GM18511 (cell line): ENCODE data around the gene ABHD11.
A peak's percentile ranks its signal among the peaks of the same experiment; 100 is the strongest.
"Not testable (repeated sequence)": the region's sequence is repeated elsewhere in the genome, so short reads cannot be mapped to it uniquely, and the experiment has no call there.

Source experiments
- ATAC-seq: cut with Tn5 transposase; IDR thresholded peaks from one replicate; pipeline ENCODE4 v1.9.1; 2021; ENCODE audit warnings: mild to moderate bottlenecking, moderate library complexity; ENCODE audit not compliant: unreplicated experiment

ABHD11 gene

GRCh38 chr7:73746378-73746777, 7.8 kb upstream of the ABHD11 start:
- ATAC-seq: no peak

GRCh38 chr7:73742753-73743641, 4.4 kb upstream of the ABHD11 start:
- no peak for ATAC-seq

- ATAC-seq: no peak
Observed at GRCh38 chr7:73742338-73742752, 3.7 kb upstream of the ABHD11 start.

GRCh38 chr7:73741600-73741999, 3.0 kb upstream of the ABHD11 start:
- ATAC-seq: no peak

- no peak for ATAC-seq
Observed at GRCh38 chr7:73740771-73741170, 2.2 kb upstream of the ABHD11 start.

- no peak for ATAC-seq
Observed at GRCh38 chr7:73740212-73740611, 1.6 kb upstream of the ABHD11 start.

GRCh38 chr7:73739387-73739767, 775 bp upstream of the ABHD11 start:
- peak; percentile 6 for ATAC-seq

- ATAC-seq: peak; percentile 24
Observed at GRCh38 chr7:73738220-73738611, 386 bp downstream of the ABHD11 start.

DNA sequence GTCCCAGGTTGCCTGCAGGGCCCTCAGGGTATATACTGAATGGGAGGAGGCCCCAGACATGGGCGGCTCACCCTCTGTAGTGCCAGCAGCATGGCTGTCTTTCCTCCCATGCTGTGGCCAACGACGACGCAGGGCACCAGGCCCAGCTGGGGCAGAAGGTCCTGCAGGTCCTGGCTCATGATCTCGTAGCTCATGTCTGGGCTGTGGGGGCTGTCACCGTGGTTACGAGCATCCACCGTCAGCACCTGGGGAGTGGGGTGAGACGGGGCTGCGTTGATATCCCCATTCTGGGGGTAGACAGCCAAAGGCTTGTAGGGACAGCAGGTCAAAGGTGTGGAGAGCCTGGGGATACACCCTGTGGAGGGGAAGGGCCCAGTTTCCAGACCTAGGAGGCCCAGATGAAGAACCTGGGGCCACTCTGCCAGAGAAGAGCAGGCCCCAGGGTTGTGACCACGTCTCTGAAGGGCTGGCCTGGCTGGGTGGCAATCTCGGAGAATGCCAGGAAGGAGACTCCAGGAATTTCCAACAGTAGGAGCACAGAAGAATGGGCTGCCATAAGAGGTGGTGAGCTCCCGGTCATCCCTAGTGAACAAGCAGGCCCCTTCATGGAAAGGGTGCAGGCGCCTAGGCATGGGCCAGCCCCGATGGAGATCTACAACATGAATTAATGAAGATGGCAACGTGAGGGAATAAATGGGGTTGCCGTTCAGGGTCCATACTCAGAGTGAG, 947 bp downstream of the ABHD11 start:
- no peak for ATAC-seq

- no peak for ATAC-seq
Observed at GRCh38 chr7:73736885-73737284, 1.7 kb downstream of the ABHD11 start.

DNA sequence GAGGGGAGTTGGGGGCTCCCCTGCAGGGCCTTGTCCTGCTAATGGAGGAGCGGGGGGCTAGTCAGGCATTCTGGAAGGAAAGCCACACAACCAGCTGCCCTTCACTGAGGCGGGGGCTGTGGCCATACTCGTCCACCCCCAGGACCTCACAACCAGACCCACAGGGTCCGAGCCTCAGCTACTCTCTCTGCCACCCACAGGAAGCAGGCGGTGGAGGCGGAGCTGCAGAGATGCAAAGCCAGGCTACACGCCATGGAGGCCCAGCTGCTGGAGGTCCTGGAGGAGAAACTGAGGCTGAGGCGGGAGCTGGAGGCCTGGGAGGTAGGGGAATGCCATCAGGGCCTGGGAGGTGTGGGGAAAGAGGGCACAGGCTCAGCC, 3.1 kb downstream of the ABHD11 start:
- no peak for ATAC-seq

DNA sequence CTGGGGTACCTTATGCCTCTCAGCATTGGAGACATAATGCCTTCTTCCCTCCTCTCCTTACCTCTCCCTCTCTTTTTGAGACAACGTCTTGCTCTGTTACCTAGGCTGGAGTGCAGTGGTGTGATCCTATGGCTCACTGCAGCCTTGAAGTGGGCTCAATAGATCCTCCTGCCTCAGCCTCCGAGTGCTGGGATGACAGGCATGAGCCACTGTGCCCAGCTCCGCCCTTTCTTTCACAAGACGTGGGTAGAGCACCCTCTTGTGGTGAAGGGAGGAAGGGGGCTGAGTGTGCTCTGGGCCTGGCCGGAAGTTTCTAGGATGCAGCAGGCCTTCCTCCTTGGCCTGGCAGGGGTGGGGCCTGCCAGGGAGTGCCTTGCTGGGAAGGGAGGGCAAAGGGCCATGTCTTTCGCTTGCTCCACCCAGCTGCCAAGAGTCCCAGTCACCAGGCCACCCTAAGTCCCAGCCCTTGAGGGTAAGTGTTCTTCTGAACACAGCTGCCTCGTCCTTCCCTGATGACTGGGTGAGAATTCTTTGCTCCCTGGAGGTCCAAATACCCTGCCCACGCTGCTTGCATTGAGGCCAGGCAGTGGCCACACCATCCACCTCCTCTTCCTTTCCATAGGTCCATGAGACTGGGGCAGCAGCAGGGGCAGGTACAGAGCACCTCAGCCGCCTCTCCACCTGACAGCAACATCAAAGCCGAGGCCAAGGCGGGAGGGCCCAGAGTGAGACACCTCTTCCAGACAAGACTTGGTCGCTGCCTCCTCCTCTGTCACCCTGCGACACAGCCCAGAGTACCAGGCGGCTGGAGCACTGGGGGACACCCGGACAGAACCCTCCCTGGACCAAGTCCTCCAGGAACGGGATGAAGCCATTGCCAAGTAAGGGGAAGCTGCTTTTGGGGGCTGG, 3.7 kb downstream of the ABHD11 start:
- peak; percentile 53 for ATAC-seq

DNA sequence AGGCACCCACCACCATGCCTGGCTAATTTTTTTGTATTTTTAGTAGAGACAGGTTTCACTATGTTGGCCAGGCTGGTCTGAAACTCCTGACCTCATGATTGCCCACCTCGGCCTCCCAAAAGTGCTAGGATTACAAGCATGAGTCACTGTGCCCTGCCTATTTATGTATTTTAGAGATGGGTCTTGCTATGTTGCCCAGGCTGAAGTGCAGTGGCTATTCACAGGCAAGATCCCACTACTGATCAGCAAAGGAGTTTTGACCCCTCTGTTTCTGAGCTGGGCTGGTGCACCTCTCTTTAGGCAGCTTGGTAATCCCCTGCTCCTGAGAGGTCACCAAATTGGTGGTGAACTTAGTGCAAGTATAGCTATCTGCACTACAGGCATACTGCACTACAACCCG, 6.2 kb downstream of the ABHD11 start:
- no peak for ATAC-seq

DNA sequence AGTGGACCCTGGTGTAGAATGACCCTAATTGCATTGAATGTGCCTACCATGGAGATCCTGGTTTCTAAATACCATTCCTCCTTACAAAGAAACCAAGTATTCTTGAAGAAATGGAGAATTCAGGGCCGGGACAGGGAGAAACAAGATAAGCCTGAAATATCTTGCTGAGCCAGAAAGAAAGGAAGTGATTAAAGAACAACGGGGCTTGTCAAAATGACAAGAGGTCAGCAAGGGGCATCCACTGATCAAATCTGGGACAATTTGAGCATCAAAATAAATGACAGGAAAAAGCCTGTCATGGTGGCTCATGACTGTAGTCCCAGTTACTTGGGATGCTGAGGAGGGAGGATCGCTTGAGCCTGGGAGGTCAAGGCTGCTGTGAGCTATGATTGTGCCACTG, 8.1 kb downstream of the ABHD11 start:
- no peak for ATAC-seq

GRCh38 chr7:73728551-73728950, 10.1 kb downstream of the ABHD11 start:
- no peak for ATAC-seq

- no peak for ATAC-seq
Observed at GRCh38 chr7:73727952-73728351, 10.7 kb downstream of the ABHD11 start.

DNA sequence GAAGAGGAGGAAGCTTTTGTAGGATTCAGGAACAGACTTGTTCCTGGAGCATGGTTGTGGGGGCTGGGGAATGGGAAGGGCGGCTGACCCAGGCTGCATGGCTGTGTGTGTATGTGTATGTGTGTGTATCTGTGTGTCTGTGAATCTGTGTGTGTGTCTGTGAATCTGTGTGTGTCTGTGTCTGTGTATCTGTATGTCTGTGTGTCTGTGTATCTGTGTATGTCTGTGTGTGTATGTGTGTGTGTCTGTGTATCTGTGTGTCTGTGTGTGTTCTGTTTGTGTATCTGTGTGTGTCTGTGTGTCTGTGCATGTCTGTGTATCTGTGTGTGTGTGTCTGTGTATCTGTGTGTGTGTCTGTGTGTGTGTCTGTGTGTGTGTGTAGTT, 12.5 kb downstream of the ABHD11 start:
- peak; percentile 20 for ATAC-seq

DNA sequence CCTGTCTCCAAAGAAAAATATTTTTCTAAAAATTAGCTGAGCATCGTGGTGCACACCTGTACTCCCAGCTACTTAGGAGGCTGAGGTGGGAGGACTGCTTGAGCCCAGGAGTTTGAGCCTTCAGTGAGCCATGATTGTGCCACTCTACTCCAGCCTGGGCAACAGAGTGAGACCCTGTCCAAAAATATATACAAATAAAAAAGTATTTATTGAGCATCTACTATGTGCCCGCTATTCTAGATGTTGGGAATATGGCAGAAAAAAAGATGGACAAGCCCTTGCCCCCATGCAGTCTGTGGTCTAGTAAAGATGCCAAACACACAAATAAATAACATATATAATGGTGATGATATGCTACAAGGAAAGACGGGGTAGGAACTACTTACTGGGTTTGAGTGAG, 14.8 kb downstream of the ABHD11 start:
- no peak for ATAC-seq

DNA sequence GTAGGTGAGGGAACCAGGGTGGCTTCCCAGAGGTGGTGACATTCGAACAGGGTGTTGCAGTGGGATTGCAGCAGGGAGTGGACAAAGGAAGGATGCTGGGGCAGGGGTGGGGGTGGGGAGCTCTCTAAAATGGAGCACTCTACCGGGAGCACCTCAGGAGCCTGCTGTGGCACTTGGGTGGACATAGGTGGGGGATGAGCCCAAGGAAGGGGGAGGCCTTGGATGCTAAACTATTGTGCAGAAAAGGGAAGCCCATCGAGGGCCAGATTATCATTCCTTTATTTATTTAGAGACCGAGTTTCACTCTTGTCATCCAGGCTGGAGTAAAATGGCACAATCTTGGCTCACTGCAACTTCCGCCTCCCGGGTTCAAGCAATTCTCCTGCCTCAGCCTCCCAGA, 15.8 kb downstream of the ABHD11 start:
- no peak for ATAC-seq

DNA sequence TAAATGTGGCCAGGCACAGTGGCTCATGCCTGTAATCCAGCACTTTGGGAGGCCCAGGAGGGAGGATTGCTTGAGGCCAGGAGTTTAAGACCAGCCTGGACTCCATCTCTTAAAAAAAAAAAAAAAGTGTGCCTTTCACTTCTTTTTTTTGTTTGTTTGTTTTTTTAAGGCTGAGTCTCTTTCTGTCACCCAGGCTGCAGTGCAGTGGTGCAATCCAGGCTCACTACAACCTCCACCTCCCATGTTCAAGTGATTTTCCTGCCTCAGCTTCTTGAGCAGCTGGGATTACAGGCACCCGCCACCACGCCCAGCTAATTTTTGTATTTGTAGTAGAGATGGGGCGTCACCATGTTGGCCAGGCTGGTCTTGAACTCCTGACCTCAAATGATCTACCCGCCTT, 16.4 kb downstream of the ABHD11 start:
- ATAC-seq: not testable (repeated sequence)

DNA sequence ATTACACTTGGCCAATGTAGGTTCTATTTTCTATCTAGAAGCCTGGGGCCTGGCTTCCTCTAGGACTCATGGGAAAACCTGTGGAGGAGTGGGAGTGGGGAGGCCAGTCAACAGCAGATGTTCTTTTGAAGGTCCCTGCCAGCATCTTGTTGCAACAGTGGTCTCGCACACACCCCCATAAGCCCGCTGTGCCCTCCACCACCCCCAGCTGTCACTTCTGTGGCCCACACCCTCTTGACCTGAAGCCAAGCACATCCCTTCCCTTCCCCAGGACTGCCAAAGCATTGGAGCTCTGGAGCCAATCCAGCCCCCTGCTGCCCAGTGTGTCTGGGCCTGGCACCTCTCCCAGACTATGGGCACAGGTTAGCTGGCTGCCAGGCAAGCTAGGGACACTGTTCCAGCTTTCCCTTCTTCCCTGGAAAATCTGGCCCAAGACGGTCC, 17.2 kb downstream of the ABHD11 start:
- ATAC-seq: no peak
